ENCODE data around the gene APOE. TPM values are rescaled to one million over a fixed set of nuclear protein-coding genes. Genes with fewer than 3 reads are reported as not detected.

APOE gene
- total and polyA plus RNA-seq, 2 of the 13 experiments (the other 11 are each of a cell fraction or from before 2014, with no cell fraction given): 1,328 to 1,470 TPM

GRCh38 chr19:44856421-44857083 lies 49.0 kb upstream of the APOE start (continued):
- TF ChIP-seq ZNF597 (CRISPR knock-in tag; IDR thresholded peaks at IDR 0.05) (no peak), TGIF2 (CRISPR knock-in tag; IDR thresholded peaks at IDR 0.05) (no peak), ZNF335 (CRISPR knock-in tag; IDR thresholded peaks at IDR 0.05) (no peak), EZH2 (conservative IDR thresholded peaks at IDR 0.05; ENCODE audit: low read depth, low read length) (no peak), ZNF513 (CRISPR knock-in tag; conservative IDR thresholded peaks at IDR 0.05) (no peak), MED8 (CRISPR knock-in tag; IDR thresholded peaks at IDR 0.05; ENCODE audit: insufficient replicate concordance) (no peak), CERS6 (CRISPR knock-in tag; IDR thresholded peaks at IDR 0.05) (no peak), MIXL1 (CRISPR knock-in tag; IDR thresholded peaks at IDR 0.05) (peak; percentile 72), REPIN1 (CRISPR knock-in tag; IDR thresholded peaks at IDR 0.05; ENCODE audit: borderline replicate concordance, low read depth) (no peak), ZBTB44 (CRISPR knock-in tag; IDR thresholded peaks at IDR 0.05) (no peak), ZNF883 (CRISPR knock-in tag; IDR thresholded peaks at IDR 0.05; ENCODE audit: not compliant biosample characterization) (no peak), ZNF737 (CRISPR knock-in tag; IDR thresholded peaks at IDR 0.05; ENCODE audit: borderline replicate concordance) (no peak), SALL1 (CRISPR knock-in tag; IDR thresholded peaks at IDR 0.05) (peak; percentile 63), TBX2 (CRISPR knock-in tag; IDR thresholded peaks at IDR 0.05; ENCODE audit: borderline replicate concordance) (0 out of 2 replicates have a peak, but pooled peaks have one; percentile 16), SP1 (IDR thresholded peaks at IDR 0.05) (no peak), SP1 (CRISPR knock-in tag; IDR thresholded peaks at IDR 0.05) (no peak), TEAD3 (CRISPR knock-in tag; optimal IDR thresholded peaks at IDR 0.05; ENCODE audit: borderline replicate concordance) (peak; percentile 58), ZIK1 (CRISPR knock-in tag; IDR thresholded peaks at IDR 0.05; ENCODE audit: borderline replicate concordance, low read depth) (no peak)
- TF ChIP-seq, protein P1, sequence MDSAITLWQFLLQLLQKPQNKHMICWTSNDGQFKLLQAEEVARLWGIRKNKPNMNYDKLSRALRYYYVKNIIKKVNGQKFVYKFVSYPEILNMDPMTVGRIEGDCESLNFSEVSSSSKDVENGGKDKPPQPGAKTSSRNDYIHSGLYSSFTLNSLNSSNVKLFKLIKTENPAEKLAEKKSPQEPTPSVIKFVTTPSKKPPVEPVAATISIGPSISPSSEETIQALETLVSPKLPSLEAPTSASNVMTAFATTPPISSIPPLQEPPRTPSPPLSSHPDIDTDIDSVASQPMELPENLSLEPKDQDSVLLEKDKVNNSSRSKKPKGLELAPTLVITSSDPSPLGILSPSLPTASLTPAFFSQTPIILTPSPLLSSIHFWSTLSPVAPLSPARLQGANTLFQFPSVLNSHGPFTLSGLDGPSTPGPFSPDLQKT (CRISPR knock-in tag; IDR thresholded peaks at IDR 0.05; ENCODE audit: borderline replicate concordance): no peak
- TF ChIP-seq, protein P2, sequence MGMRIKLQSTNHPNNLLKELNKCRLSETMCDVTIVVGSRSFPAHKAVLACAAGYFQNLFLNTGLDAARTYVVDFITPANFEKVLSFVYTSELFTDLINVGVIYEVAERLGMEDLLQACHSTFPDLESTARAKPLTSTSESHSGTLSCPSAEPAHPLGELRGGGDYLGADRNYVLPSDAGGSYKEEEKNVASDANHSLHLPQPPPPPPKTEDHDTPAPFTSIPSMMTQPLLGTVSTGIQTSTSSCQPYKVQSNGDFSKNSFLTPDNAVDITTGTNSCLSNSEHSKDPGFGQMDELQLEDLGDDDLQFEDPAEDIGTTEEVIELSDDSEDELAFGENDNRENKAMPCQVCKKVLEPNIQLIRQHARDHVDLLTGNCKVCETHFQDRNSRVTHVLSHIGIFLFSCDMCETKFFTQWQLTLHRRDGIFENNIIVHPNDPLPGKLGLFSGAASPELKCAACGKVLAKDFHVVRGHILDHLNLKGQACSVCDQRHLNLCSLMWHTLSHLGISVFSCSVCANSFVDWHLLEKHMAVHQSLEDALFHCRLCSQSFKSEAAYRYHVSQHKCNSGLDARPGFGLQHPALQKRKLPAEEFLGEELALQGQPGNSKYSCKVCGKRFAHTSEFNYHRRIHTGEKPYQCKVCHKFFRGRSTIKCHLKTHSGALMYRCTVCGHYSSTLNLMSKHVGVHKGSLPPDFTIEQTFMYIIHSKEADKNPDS (CRISPR knock-in tag; IDR thresholded peaks at IDR 0.05): no peak
- TF ChIP-seq, protein P3, sequence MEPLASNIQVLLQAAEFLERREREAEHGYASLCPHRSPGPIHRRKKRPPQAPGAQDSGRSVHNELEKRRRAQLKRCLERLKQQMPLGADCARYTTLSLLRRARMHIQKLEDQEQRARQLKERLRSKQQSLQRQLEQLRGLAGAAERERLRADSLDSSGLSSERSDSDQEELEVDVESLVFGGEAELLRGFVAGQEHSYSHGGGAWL (CRISPR knock-in tag; IDR thresholded peaks at IDR 0.05): no peak

Data from HepG2 (cell line).